A673 (cell line): ENCODE results near the gene ENTHD1. TPM values are rescaled to one million over a fixed set of nuclear protein-coding genes. Genes with fewer than 3 reads are reported as not detected.

Source experiments
- Bru-seq: library from RNA; stranded (reverse); fragments of 400-500 nt; gene quantifications from one replicate; lab custom pipeline; 2021; lab: Mats Ljungman, UMichigan
- BruChase-seq, 2 experiments: library from RNA; stranded (reverse); fragments of 400-500 nt; gene quantifications; one replicate each; lab custom pipeline; 2021; lab: Mats Ljungman, UMichigan
- BruUV-seq: library from RNA; stranded (reverse); fragments of 400-500 nt; replicated peaks from 2 replicates; lab custom pipeline; 2021; lab: Mats Ljungman, UMichigan
- CTCF ChIA-PET: fragments of 300-600 bp; sonication (Branson Sonifier 250); formaldehyde crosslinking; loops from one replicate; lab custom pipeline; 2022; ENCODE audit warnings: antibody characterized with exemption; lab: Charles Lee
- POLR2A ChIA-PET: fragments of 300-600 bp; sonication (Branson Sonifier 250); formaldehyde crosslinking; loops from one replicate; lab custom pipeline; 2022; ENCODE audit warnings: antibody characterized with exemption; ENCODE audit not compliant: low non-redundant PET; lab: Charles Lee
- DNase-seq: peaks from one replicate; pipeline ENCODE4 v3.0.0-alpha.2; 2015; ENCODE audit warnings: low spot score
- H3K27ac ChIP-seq: fragments of 200-600 bp; sonication (generic); 2 replicates; pipeline ENCODE4 v1.5.1; 2016; ENCODE audit warnings: mixed run types, low read depth, mild to moderate bottlenecking, mixed read lengths, antibody characterized with exemption, low read length; ENCODE audit not compliant: poor library complexity, severe bottlenecking
- H3K27me3 ChIP-seq: fragments of 200-600 bp; sonication (generic); replicated peaks from 2 replicates; pipeline ENCODE4 v1.6.1; 2017; ENCODE audit warnings: mixed run types, low read depth, mild to moderate bottlenecking, mixed read lengths, antibody characterized with exemption, low read length; ENCODE audit not compliant: insufficient read depth, poor library complexity
- H3K36me3 ChIP-seq: fragments of 200-600 bp; sonication (generic); 2 replicates; pipeline ENCODE4 v1.6.1; 2016; ENCODE audit warnings: mixed run types, mild to moderate bottlenecking, mixed read lengths, antibody characterized with exemption, low read length; ENCODE audit not compliant: insufficient read depth, poor library complexity, severe bottlenecking
- H3K4me1 ChIP-seq: fragments of 200-600 bp; sonication (generic); 2 replicates; pipeline ENCODE4 v1.6.1; 2017; ENCODE audit warnings: mixed run types, mild to moderate bottlenecking, mixed read lengths, antibody characterized with exemption, low read length; ENCODE audit not compliant: insufficient read depth, poor library complexity, severe bottlenecking
- H3K4me3 ChIP-seq: fragments of 200-600 bp; sonication (generic); 2 replicates; pipeline ENCODE4 v1.5.1; 2016; ENCODE audit warnings: low read depth, mixed run types, mild to moderate bottlenecking, mixed read lengths, low read length; ENCODE audit not compliant: poor library complexity, severe bottlenecking
- H3K9me3 ChIP-seq: fragments of 200-600 bp; sonication (generic); 2 replicates; pipeline ENCODE4 v1.6.1; 2016; ENCODE audit warnings: mixed run types, low read depth, mild to moderate bottlenecking, mixed read lengths, antibody characterized with exemption, low read length; ENCODE audit not compliant: poor library complexity, severe bottlenecking
- EZH2 ChIP-seq: fragments of 200-600 bp; sonication (generic); IDR thresholded peaks from 2 replicates; pipeline ENCODE4 v1.6.1; 2017; ENCODE audit warnings: borderline replicate concordance, low read depth, mild to moderate bottlenecking, mixed read lengths, antibody characterized with exemption, low read length; ENCODE audit not compliant: poor library complexity, severe bottlenecking
- intact Hi-C: fragments of 100-400 bp; cut with micrococcal nuclease; formaldehyde crosslinking; loops from one replicate; pipeline ENCODE4 v1.10.0; 2022; ENCODE audit not compliant: unreplicated experiment
- long read RNA-seq: library from polyadenylated mRNA; stranded (forward); transcript quantifications from one replicate; pipeline ENCODE4 v2.0.0, GENCODE V29; 2022
- total RNA-seq: library from RNA; stranded (reverse); gene quantifications from 2 replicates; pipeline ENCODE4 v1.2.3, GENCODE V29; 2021
- TF ChIP-seq, protein P1 (sequence below): fragments of 300-800, 200-600 bp; sonication (generic); conservative IDR thresholded peaks from 2 replicates; pipeline ENCODE4 v1.5.1; 2017; ENCODE audit warnings: low read depth, mild to moderate bottlenecking, antibody characterized with exemption, low read length, moderate library complexity, mixed read lengths

Gene ENTHD1, protein sequence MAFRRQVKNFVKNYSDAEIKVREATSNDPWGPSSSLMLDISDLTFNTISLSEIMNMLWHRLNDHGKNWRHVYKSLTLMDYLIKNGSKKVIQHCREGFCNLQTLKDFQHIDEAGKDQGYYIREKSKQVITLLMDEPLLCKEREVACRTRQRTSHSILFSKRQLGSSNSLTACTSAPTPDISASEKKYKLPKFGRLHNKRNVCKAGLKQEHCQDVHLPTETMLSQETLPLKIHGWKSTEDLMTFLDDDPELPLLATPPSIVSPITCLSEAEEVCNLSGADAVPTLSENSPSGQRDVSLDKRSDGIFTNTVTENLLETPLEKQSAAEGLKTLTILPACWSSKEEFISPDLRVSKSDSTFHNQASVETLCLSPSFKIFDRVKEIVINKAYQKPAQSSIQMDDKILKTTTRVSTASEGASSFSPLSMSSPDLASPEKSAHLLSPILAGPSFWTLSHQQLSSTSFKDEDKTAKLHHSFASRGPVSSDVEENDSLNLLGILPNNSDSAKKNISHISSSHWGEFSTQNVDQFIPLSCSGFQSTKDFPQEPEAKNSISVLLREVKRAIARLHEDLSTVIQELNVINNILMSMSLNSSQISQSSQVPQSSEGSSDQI
- not detected in 2 replicates for total RNA-seq
- Bru-seq, nascent RNA, result percentile 2 among the genes with signal in this experiment
- percentile 1 among the genes with signal in this experiment for BruChase-seq, experiment 1, labeled RNA remaining after a 2-hour chase
- percentile 0 among the genes with signal in this experiment for BruChase-seq, experiment 2, labeled RNA remaining after a 6-hour chase
- long read RNA-seq, result 0 reads

DNA sequence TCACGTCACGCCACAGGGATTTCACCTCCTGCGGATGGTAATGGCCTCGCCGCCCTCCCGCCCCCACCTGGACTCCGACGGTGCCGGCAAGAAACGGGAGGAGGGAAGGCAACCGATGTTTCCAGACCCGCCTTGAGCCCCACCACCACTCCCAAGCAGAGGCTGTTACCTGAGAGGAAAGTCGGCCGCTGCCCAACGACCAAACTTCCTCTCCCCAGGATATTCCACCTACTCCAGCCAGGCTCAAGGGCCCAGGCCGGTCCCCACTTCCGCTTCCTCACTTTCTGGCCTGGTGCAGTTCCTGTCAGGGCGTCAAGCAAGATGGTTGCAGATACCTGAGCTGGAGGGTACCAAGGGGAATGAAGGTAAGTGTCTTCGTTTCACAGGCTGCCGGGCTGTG lies at the start of gene ENTHD1:
Gene ENTHD1 (minus strand): TSS at position 235 of the 400 bp plus-strand sequence. CDS start 6,012 bp downstream, outside the sequence.
- intact Hi-C loops, result no loop called here
- POLR2A ChIA-PET, result no interaction called here
- TF ChIP-seq, protein P1, sequence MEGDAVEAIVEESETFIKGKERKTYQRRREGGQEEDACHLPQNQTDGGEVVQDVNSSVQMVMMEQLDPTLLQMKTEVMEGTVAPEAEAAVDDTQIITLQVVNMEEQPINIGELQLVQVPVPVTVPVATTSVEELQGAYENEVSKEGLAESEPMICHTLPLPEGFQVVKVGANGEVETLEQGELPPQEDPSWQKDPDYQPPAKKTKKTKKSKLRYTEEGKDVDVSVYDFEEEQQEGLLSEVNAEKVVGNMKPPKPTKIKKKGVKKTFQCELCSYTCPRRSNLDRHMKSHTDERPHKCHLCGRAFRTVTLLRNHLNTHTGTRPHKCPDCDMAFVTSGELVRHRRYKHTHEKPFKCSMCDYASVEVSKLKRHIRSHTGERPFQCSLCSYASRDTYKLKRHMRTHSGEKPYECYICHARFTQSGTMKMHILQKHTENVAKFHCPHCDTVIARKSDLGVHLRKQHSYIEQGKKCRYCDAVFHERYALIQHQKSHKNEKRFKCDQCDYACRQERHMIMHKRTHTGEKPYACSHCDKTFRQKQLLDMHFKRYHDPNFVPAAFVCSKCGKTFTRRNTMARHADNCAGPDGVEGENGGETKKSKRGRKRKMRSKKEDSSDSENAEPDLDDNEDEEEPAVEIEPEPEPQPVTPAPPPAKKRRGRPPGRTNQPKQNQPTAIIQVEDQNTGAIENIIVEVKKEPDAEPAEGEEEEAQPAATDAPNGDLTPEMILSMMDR, result no peak
- no peak for TF ChIP-seq EZH2
- CTCF ChIA-PET, result no interaction called here
- no TSS peak for BruUV-seq
- DNase-seq, result no peak
- H3K27me3 ChIP-seq, result peaks cover 9% of the 10 kb centered on the region
- no peaks in the 10 kb centered on the region for H3K9me3 ChIP-seq
- H3K4me1 ChIP-seq, result no peaks in the 10 kb centered on the region
- H3K36me3 ChIP-seq, result no peaks in the 10 kb centered on the region
- H3K27ac ChIP-seq, result no peak within 1 kb of the TSS
- no peak within 1 kb of the TSS for H3K4me3 ChIP-seq

DNA sequence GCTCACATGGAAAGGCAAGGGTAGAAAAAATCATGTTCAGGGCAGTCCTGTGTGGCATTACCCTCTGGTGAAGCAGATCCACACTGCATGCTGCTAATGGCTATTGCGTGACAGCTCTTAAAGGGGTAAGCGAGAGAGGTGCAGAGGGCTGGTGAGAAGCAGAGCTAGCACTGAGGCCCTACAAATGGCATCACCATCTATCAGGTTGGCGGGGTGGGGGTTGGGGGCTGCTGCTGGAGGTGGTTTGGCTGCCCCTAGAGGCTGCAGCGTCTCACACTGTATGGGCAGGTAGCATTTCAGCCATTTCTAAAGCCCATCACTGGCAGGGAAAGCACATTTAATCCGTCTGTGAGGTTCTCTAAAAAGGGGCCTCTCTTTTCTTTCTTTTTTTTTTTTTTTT lies 49.8 kb upstream of the ENTHD1 start:
- DNase-seq, result no peak
- ChIA-PET CTCF (no interaction called here), POLR2A (no interaction called here)
- no TSS peak for BruUV-seq
- intact Hi-C loops, result no loop called here
- H3K36me3 ChIP-seq, result no peaks in the 10 kb centered on the region
- H3K9me3 ChIP-seq, result no peaks in the 10 kb centered on the region
- no peaks in the 10 kb centered on the region for H3K27me3 ChIP-seq
- H3K4me3 ChIP-seq, result no peak overlapping the region
- TF ChIP-seq, protein P1, result no peak
- TF ChIP-seq EZH2, result no peak
- H3K27ac ChIP-seq, result no peak overlapping the region
- H3K4me1 ChIP-seq, result no peaks in the 10 kb centered on the region

DNA sequence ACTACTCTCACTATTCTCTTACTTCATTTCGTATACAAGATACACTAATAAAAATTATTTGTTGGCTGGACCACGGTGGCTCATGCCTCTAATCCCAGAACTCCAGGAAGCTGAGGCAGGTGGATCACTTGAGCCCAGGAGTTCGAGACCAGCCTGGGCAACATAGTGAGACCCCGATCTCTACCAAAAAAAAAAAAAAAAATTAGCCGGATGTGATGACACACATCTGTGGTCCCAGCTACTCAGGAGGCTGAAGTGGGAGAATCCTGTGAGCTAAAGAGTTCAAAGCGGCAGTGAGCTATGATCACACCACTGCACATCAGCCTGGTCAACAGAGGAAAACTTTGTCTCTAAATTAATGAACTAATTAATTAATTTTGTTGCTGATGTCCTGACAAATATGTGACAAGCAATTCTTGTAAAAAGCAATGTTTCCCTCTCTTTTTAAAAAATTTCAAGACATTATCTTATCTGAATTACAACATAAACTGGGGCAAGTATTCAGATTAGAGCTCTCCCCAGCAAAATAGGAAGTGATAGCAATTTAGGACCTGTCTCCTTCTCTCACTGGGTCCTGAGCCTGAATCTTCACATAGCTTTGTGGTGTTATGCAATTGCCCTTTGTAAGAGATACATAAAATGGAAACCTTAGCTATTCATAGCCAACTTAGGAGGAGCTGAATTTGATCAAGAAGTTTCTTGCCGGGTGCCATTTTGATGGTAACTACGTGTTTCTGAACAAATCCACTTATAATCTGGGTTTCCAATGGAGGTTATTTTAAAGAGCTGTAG lies 49.1 kb upstream of the ENTHD1 start:
- Histone ChIP-seq H3K4me1 (no peaks in the 10 kb centered on the region), H3K27ac (no peak overlapping the region), H3K4me3 (no peak overlapping the region), H3K9me3 (no peaks in the 10 kb centered on the region), H3K36me3 (no peaks in the 10 kb centered on the region), H3K27me3 (peaks cover 5% of the 10 kb centered on the region)
- ChIA-PET POLR2A (no interaction called here), CTCF (no interaction called here)
- DNase-seq, result no peak
- TF ChIP-seq, protein P1, result no peak
- TF ChIP-seq EZH2, result no peak
- BruUV-seq, result no TSS peak
- intact Hi-C loops, result no loop called here
